HG03342 (cell line): ENCODE results near the gene SFT2D2.

ENCODE experiments used
- ATAC-seq: cut with Tn5 transposase; IDR thresholded peaks from one replicate; pipeline ENCODE4 v1.9.1; 2021; ENCODE audit warnings: mild to moderate bottlenecking, moderate library complexity; ENCODE audit not compliant: unreplicated experiment

Gene SFT2D2

DNA sequence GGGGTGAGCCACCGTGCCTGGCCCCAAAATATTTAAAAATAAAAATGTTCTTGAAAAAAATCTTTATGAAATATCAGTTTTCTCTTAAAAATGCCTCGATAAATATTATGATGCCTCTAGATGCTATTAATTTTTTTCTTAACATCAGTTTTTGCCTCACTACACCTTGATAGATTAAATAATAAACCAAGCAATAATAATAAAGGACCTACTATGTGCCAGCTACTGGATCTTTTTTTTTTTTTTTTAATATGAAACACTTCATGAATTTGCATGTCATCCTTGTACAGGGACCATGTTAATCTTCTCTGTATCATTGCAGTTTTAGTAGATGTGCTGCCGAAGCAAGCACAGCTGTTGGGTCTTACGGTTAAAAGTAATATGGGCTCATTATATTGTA, 37.3 kb downstream of the SFT2D2 start:
- ATAC-seq = no peak

DNA sequence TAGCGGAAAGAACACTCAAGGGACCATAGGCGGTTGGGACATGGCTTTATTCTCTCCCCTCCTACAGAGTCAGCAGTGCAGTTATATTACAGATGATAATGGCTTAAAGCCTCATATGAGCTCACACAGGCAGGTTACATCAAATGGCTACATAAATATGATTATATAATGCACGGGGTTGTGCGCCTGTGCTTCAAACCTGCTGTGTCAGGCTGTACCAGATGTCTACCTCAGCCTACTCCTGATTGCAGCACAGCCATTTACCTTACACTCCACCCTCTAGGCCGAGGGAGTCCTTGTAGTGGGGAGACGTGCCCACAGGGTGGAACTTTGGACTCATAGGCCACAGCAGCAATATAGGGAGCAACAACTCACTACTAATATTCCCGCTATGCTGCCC, 38.5 kb downstream of the SFT2D2 start:
- no peak for ATAC-seq

DNA sequence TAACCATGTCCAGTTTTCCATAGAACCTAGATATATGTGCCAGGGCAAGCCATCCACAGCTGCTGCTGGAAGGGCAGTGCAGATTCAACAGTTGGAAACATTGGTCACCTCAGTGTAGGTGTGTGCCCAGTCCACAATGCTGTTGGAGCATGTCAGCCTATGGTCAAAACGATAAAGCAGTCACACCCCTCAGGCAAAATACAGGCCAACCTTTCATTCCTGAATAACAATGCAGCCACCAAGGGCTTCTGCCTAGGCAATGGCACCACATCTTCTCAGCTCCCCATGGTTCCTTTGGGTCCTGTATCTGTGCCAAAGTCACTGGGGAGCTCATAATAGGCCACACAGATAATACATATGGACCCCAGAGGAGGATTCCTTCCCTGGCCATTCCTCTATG, 39.8 kb downstream of the SFT2D2 start:
- ATAC-seq = no peak

- ATAC-seq = no peak
Measured at GRCh38 chr1:168266644-168267186, 40.9 kb downstream of the SFT2D2 start.

- no peak for ATAC-seq
Measured at GRCh38 chr1:168271636-168272035, 45.8 kb downstream of the SFT2D2 start.

DNA sequence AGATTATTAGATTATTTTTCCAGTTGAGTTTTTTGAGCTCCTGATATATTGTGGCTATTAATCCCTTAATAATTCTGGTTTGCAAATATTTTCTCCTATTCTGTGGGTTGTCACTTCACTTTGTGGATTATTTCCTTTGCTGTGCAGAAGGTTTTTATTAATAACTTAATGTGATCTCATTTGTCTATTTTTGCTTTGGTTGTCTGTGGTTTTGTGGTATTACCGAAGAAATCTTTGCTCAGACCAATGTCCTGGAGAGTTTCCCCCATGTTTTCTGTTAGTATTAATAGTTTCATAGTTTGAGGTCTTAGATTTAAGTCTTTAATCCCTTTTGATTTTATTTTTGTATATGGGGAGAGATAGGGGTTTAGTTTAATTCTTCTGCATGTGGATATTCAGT, 47.8 kb downstream of the SFT2D2 start:
- ATAC-seq = no peak

- ATAC-seq = no peak
Measured at GRCh38 chr1:168279253-168279652, 53.4 kb downstream of the SFT2D2 start.

DNA sequence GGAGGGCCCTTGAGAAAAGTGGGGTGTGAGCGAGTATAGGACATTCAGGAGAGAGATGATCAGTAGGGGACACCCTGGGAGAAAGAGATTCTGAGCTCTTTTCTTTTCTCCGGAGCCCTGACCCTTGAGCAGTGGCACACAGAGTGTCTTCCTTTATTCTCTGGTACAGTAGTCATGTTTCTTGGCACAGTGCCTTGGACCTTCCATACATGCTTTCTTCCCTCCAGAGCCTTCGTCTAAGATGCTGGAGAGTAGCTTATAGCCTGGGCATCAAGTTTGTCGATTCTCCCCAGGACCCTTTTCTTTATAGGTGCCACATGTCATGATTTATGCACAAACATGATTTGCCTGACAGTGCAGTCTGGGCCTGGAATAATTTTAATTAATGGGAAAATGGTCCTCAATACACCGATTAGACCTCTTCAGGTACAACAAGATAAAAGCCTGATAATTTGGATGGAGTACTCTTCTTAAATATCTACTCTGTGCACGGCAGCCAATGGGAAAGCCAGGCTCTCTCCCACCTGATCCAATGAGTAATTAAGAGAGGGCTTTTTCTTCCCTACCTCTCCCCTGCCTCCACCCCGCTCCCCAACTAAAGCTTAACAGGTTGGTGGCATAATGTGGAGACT, 54.6 kb downstream of the SFT2D2 start, which contains the start of gene TBX19:
TSS of gene TBX19 (plus strand) at position 582 of the 632 bp plus-strand sequence. CDS start 214 bp downstream, outside the sequence.
- ATAC-seq = no peak

DNA sequence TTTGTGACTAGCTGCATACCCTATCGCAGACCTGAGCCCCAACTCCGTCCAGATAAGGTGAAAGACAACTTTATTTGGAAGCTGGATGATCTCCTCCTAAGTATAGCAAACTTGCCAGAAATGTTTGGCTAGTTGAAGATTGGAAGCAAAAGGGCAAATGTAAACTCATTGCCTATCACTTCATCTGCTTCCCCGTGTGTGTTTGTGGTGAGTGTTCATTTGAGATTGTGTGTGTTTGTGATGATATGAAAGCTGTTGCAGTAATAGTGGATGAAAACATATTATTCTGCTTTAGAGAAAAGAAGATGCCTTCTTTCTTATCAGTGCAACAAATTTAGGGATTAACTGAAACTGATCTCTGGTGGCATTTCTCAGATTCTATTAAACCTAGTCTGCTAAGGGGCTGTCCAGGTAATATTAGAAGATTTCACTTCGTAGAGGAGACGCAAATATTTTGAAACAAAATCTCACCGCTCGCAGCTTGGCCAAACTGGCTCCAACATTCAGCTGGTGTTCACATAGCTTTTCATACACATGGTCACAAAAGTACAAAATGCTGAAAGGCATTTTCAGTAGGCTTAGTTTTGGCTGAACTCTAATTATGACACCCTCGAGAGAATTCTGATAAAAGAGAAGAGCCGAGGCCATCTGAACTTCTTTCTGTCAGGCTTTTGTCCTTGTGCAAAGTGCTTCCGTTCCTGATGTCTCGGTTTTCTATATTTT, 56.0 kb downstream of the SFT2D2 start:
- ATAC-seq = no peak

DNA sequence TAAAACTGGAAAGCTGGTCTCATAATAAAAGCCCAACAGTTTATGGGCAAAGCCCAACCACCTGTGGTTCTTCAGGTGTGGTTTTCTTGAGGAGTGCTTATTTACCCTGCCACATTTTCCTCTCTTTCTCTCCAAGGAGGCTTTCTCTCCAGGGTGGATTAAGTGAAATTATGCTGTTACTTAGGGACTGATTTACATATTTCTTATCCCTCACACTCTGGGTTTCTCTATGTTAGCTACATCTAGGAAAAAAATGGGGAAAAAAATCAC, 59.7 kb downstream of the SFT2D2 start:
- no peak for ATAC-seq

DNA sequence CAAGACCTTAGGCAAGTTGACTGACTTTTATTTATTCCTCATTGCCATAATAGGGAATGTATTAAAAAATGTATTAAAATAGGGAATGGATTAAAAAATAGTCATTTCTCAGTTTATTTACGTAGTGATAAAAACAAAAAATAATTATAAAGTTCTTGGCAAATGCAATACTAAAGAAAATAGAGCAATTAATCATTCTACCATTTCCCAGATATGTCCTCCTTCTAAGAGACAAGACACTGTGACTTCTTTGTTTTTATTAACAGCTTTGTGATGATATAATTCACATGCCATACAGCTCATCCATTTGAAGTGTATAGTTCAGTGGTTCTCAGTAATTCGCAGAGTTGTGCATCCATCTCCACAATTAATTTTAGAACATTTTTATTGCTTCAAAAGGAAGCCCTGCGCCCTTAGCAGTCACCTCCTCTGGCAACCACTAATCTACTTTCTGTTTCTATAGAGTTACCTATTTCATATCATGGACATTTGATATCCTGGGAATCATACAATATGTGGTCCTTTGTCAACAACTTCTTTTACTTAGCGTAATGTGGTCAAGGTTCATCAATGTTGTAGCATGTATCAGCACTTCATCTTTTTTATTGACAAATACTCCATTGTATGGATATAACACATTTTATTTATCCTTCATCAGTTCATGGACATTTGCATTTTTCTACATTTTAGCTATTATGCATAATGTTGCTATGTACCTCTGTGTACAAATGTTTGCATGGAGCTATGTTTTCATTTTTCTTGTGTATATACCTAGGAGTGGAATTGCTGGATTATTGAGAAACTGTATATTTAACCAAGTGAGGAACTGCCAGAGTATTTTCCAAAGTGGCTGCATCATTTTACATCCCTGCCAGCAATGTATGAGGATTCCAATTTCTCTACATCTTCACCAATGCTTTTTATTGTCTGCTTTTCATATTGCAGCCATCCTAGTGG, 60.4 kb downstream of the SFT2D2 start:
- no peak for ATAC-seq

DNA sequence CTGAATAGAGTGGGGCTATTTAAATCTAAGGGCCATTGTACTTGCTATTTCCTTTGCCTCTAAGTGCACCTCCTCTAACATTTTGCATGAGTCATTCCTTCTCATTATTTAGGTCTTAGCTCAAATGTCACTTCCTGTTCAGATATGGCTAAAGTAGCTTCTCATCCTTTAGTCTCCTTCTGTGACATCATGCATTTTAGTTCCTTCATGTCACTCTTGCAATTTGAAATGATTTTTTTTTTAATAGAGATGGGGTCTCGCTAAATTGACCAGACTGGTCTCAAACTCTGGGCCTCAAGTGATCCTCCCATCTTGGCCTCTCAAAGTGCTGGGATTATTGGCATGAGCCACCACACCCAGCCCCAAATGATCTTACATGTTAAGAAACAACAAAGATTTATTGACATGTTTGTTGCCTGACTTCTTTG, 61.4 kb downstream of the SFT2D2 start:
- no peak for ATAC-seq

- no peak for ATAC-seq
Measured at GRCh38 chr1:168288311-168289052, 62.7 kb downstream of the SFT2D2 start.

DNA sequence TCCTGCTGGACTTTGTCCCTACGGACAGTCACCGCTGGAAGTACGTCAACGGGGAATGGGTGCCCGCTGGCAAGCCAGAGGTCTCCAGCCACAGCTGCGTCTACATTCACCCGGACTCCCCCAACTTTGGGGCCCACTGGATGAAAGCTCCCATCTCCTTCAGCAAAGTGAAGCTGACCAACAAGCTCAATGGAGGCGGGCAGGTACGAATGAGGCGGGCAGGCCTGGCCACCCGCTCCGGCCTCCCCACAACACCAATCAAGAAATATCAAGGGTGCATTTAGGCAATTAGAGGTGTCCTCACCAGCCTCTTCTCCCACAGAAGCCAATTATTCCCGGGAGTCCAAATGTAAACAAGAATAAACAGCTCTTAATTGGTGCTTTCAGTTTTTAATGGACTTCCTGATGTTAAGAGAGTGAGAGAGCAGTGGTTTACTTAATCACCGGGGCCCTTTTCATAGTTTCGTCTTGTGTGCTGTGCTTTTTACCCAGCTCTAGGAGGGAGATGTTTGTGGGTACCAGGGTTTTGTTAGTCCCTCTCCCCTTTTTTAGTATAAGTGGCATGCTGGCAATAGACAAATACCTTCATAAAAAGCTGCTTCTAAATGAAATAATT, 65.5 kb downstream of the SFT2D2 start:
- no peak for ATAC-seq

GRCh38 chr1:168293356-168293755, 67.6 kb downstream of the SFT2D2 start:
- ATAC-seq = no peak

- ATAC-seq = no peak
Measured at GRCh38 chr1:168295411-168296114, 69.8 kb downstream of the SFT2D2 start.

- ATAC-seq = no peak
Measured at GRCh38 chr1:168297019-168297730, 71.4 kb downstream of the SFT2D2 start.

GRCh38 chr1:168298446-168298845, 72.6 kb downstream of the SFT2D2 start:
- ATAC-seq = no peak

- no peak for ATAC-seq
Measured at GRCh38 chr1:168300626-168301025, 74.8 kb downstream of the SFT2D2 start.
